ENCODE results near the gene HOXD13. TPM values are rescaled to one million over a fixed set of nuclear protein-coding genes. Genes with fewer than 3 reads are reported as not detected.

Gene HOXD13
- total RNA-seq, 4 donors from 2014 or later: 4.9 TPM; not detected in 3

GRCh38 chr2:176139661-176140512 lies 47.4 kb downstream of the HOXD13 start:
- H3K36me3 ChIP-seq: no peaks in the 10 kb centered on the region
- intact Hi-C loops (cut with DNase I; ENCODE audit: low total_unique reads): loop anchor here (5.0 kb wide), 3 partner anchors 317 to 497 kb away; no protein-coding TSS in a partner anchor
- no peaks in the 10 kb centered on the region for H3K9me3 ChIP-seq
- H3K27me3 ChIP-seq: no peaks in the 10 kb centered on the region
- peak; percentile 65 to 77 for DNase-seq
- peaks cover 5 to 16% of the 10 kb centered on the region in 2 donors for H3K4me1 ChIP-seq
- peak overlapping the region; percentile 72 to 85 for H3K4me3 ChIP-seq
- H3K27ac ChIP-seq: peak overlapping the region; percentile 98 to 99
- peak in 1 of 2 donors; percentile 23 for TF ChIP-seq POLR2A (IDR thresholded peaks at IDR 0.05)
- no peak for TF ChIP-seq CTCF (IDR thresholded peaks at IDR 0.05)

GRCh38 chr2:176140513-176141317 lies 48.2 kb downstream of the HOXD13 start:
- intact Hi-C loops (cut with DNase I; ENCODE audit: low total_unique reads): loop anchor here (5.0 kb wide), 3 partner anchors 317 to 497 kb away; no protein-coding TSS in a partner anchor
- H3K4me1 ChIP-seq: peaks cover 8 to 10% of the 10 kb centered on the region in 2 donors
- no peaks in the 10 kb centered on the region for H3K9me3 ChIP-seq
- TF ChIP-seq CTCF (IDR thresholded peaks at IDR 0.05) (peak; percentile 94 to 99 (median 96)), POLR2A (IDR thresholded peaks at IDR 0.05) (peak in 1 of 2 donors; percentile 43)
- peak overlapping the region; percentile 72 to 85 for H3K4me3 ChIP-seq
- no peaks in the 10 kb centered on the region for H3K36me3 ChIP-seq
- H3K27ac ChIP-seq: peak overlapping the region; percentile 98 to 99
- H3K27me3 ChIP-seq: no peaks in the 10 kb centered on the region
- peak; percentile 81 to 88 for DNase-seq

- no peak for DNase-seq
- Histone ChIP-seq H3K9me3 (no peaks in the 10 kb centered on the region), H3K36me3 (no peaks in the 10 kb centered on the region), H3K27me3 (no peaks in the 10 kb centered on the region), H3K27ac (no peak overlapping the region), H3K4me1 (peaks cover 8 to 10% of the 10 kb centered on the region in 2 donors), H3K4me3 (no peak overlapping the region)
- TF ChIP-seq CTCF (IDR thresholded peaks at IDR 0.05): no peak
- TF ChIP-seq POLR2A (IDR thresholded peaks at IDR 0.05): no peak
- intact Hi-C loops (cut with DNase I; ENCODE audit: low total_unique reads): loop anchor here (5.0 kb wide), 3 partner anchors 315 to 495 kb away; no protein-coding TSS in a partner anchor
Measured at GRCh38 chr2:176142281-176142680, 49.8 kb downstream of the HOXD13 start.

Other genes starting within 250 kb of the HOXD13 start
- gene LNPK, start 90.5 kb upstream of the HOXD13 start, total RNA-seq: 10 to 100 TPM in 2 of 4 donors, 1 to 10 TPM in 2; 5.1 to 66.4 (median 25.2) TPM
- gene EVX2, start 8.8 kb upstream of the HOXD13 start, total RNA-seq: under 1 TPM in 1 of 4 donors, not detected in 3; 0.28 TPM
- under 1 TPM in 1 of 4 donors, not detected in 3; 0.76 TPM for gene HOXD12, start 7.1 kb downstream of the HOXD13 start, total RNA-seq
- gene HOXD11, start 14.6 kb downstream of the HOXD13 start, total RNA-seq: 10 to 100 TPM in 1 of 4 donors, 1 to 10 TPM in 1, under 1 TPM in 1, not detected in 1; 0.88 to 34.6 (median 8.6) TPM
- 10 to 100 TPM in 3 of 4 donors, 1 to 10 TPM in 1; 6.8 to 81.0 (median 53.6) TPM for gene HOXD10, start 24.1 kb downstream of the HOXD13 start, total RNA-seq
- gene HOXD9, start 30.0 kb downstream of the HOXD13 start, total RNA-seq: 10 to 100 TPM in 3 of 4 donors, 1 to 10 TPM in 1; 3.8 to 78.1 (median 46.4) TPM
- 10 to 100 TPM; 25.8 to 75.6 (median 48.0) TPM for gene HOXD8, start 37.0 kb downstream of the HOXD13 start, total RNA-seq
- 10 to 100 TPM in 2 of 4 donors, 1 to 10 TPM in 2; 6.8 to 41.6 (median 13.0) TPM for gene HOXD4, start 58.8 kb downstream of the HOXD13 start, total RNA-seq
- gene HOXD3, start 64.6 kb downstream of the HOXD13 start, total RNA-seq: 10 to 100 TPM; 14.7 to 61.2 (median 22.7) TPM
- gene HOXD1, start 95.9 kb downstream of the HOXD13 start, total RNA-seq: 1 to 10 TPM in 1 of 4 donors, under 1 TPM in 2, not detected in 1; 0.21 to 2.9 (median 0.52) TPM
- gene MTX2, start 176.7 kb downstream of the HOXD13 start, total RNA-seq: 10 to 100 TPM; 28.1 to 32.1 (median 31.3) TPM

Measured in uterus (tissue), 4 donors.